ENCODE measurements around the gene TSSK3. TPM values are rescaled to one million over a fixed set of nuclear protein-coding genes. Genes with fewer than 3 reads are reported as not detected.
A peak's percentile ranks its signal among the peaks of the same experiment; 100 is the strongest.
"Not testable (repeated sequence)": the region's sequence is repeated elsewhere in the genome, so short reads cannot be mapped to it uniquely, and the experiment has no call there.

The TSSK3 gene
- total RNA-seq, 1 experiment from 2014 or later: 1.6 TPM

- H3T11ph ChIP-seq (ENCODE audit: low read length): no peak overlapping the region
- H3K27ac ChIP-seq (ENCODE audit: insufficient read length, low read depth, low read length): no peak overlapping the region
- Mint-ChIP-seq H3K9me3 (peaks cover 9 to 10% of the 10 kb centered on the region in 2 experiments), H3K36me3 (ENCODE audit: insufficient read depth in 1 of 3, low read depth in 3 of 3) (peaks cover 6 to 25% (median 9%) of the 10 kb centered on the region in 3 experiments), H3K4me3 (peak overlapping the region in 1 of 2 experiments; percentile 1; a peak in 1 of 5 replicates), H3K27ac (peak overlapping the region in 2 of 3 experiments; percentile 2 to 17; a peak in 1 of 7 replicates), H3K4me1 (peaks cover 16 to 18% of the 10 kb centered on the region in 2 experiments), H3K27me3 (ENCODE audit: low read depth) (peaks cover 23% of the 10 kb centered on the region)
- H2BK15ac ChIP-seq (ENCODE audit: low read depth, low read length): no peak overlapping the region
- H3K56ac ChIP-seq (ENCODE audit: insufficient read length, low read depth, low read length): no peak overlapping the region
- TF ChIP-seq CTCF (conservative IDR thresholded peaks at IDR 0.05): no peak
- H3K14ac ChIP-seq (ENCODE audit: insufficient read depth, low read length): no peak overlapping the region
- peaks cover 3% of the 10 kb centered on the region; the same call in 1 of the 2 replicates for H3K27me3 ChIP-seq (ENCODE audit: insufficient read depth, low read length)
- no peaks in the 10 kb centered on the region for H3K9me3 ChIP-seq (ENCODE audit: control insufficient read depth, low read depth, low read length)
- no peak overlapping the region for H2AFZ ChIP-seq (ENCODE audit: low read length)
- no peak overlapping the region for H2BK120ac ChIP-seq (ENCODE audit: low read depth, low read length, poor library complexity, severe bottlenecking)
- peaks cover 7% of the 10 kb centered on the region for H3K23me2 ChIP-seq (ENCODE audit: insufficient read length, low read depth, low read length, poor library complexity, severe bottlenecking)
- H2AK5ac ChIP-seq (ENCODE audit: insufficient read length, low read length): no peak overlapping the region
- no peaks in the 10 kb centered on the region for H3K4me1 ChIP-seq (ENCODE audit: insufficient read depth, low read length)
- no peak for DNase-seq
- H3K79me2 ChIP-seq (ENCODE audit: insufficient read depth, low read length): no peaks in the 10 kb centered on the region
- H3K18ac ChIP-seq (ENCODE audit: insufficient read length, low read depth, low read length): no peak overlapping the region
- no peaks in the 10 kb centered on the region for H3K79me1 ChIP-seq (ENCODE audit: insufficient read depth, low read depth, low read length, poor library complexity, severe bottlenecking)
- no peak overlapping the region for H2BK12ac ChIP-seq (ENCODE audit: insufficient read length, low read depth, low read length)
- no peaks in the 10 kb centered on the region for H4K20me1 ChIP-seq (ENCODE audit: control insufficient read depth, insufficient read depth, insufficient read length)
- no peak overlapping the region for H4K91ac ChIP-seq (ENCODE audit: insufficient read length, low read depth, low read length)
- H3K23ac ChIP-seq (ENCODE audit: insufficient read length, low read depth, low read length): no peak overlapping the region
- H3K4me2 ChIP-seq (ENCODE audit: insufficient read depth, insufficient read length, low read length): no peak overlapping the region
- H3K9ac ChIP-seq (ENCODE audit: extremely low read depth, insufficient read length, low read length): no peak overlapping the region
- H4K8ac ChIP-seq (replicated peaks; ENCODE audit: insufficient read length, low read depth, low read length): no peak overlapping the region
- no peak overlapping the region for H2BK5ac ChIP-seq (ENCODE audit: insufficient read length, low read length)
- no peak overlapping the region for H4K5ac ChIP-seq (ENCODE audit: insufficient read length, low read depth, low read length)
- H3K4ac ChIP-seq (ENCODE audit: low read depth, low read length): no peak overlapping the region
- H2BK20ac ChIP-seq (ENCODE audit: low read depth, low read length, poor library complexity, severe bottlenecking): no peak overlapping the region
- WGBS (ENCODE audit: extremely low coverage, insufficient read length, low lambda C conversion rate): no CpG with 5 or more reads among the region's 2 CpGs
Measured at GRCh38 chr1:32353886-32354570, 8.3 kb upstream of the TSSK3 start.

- not testable (repeated sequence) for H3T11ph ChIP-seq (ENCODE audit: low read length); H3K9me3 Mint-ChIP-seq; H3K23me2 ChIP-seq (ENCODE audit: insufficient read length, low read depth, low read length, poor library complexity, severe bottlenecking); H3K14ac ChIP-seq (ENCODE audit: insufficient read depth, low read length); H3K18ac ChIP-seq (ENCODE audit: insufficient read length, low read depth, low read length); H2BK5ac ChIP-seq (ENCODE audit: insufficient read length, low read length); H2BK20ac ChIP-seq (ENCODE audit: low read depth, low read length, poor library complexity, severe bottlenecking); H4K8ac ChIP-seq (replicated peaks; ENCODE audit: insufficient read length, low read depth, low read length); H3K56ac ChIP-seq (ENCODE audit: insufficient read length, low read depth, low read length); H4K20me1 ChIP-seq (ENCODE audit: control insufficient read depth, insufficient read depth, insufficient read length); H2AFZ ChIP-seq (ENCODE audit: low read length); H3K79me1 ChIP-seq (ENCODE audit: insufficient read depth, low read depth, low read length, poor library complexity, severe bottlenecking); H4K5ac ChIP-seq (ENCODE audit: insufficient read length, low read depth, low read length); H2BK15ac ChIP-seq (ENCODE audit: low read depth, low read length); H3K27ac ChIP-seq (ENCODE audit: insufficient read length, low read depth, low read length); H3K27me3 ChIP-seq (ENCODE audit: insufficient read depth, low read length); H4K91ac ChIP-seq (ENCODE audit: insufficient read length, low read depth, low read length); H3K79me2 ChIP-seq (ENCODE audit: insufficient read depth, low read length); H3K27ac Mint-ChIP-seq; H3K4me2 ChIP-seq (ENCODE audit: insufficient read depth, insufficient read length, low read length); H2BK12ac ChIP-seq (ENCODE audit: insufficient read length, low read depth, low read length); H3K4ac ChIP-seq (ENCODE audit: low read depth, low read length); H3K9ac ChIP-seq (ENCODE audit: extremely low read depth, insufficient read length, low read length); H2AK5ac ChIP-seq (ENCODE audit: insufficient read length, low read length); H3K9me3 ChIP-seq (ENCODE audit: control insufficient read depth, low read depth, low read length); H3K23ac ChIP-seq (ENCODE audit: insufficient read length, low read depth, low read length); H3K4me1 ChIP-seq (ENCODE audit: insufficient read depth, low read length); DNase-seq; H3K4me3 Mint-ChIP-seq; H2BK120ac ChIP-seq (ENCODE audit: low read depth, low read length, poor library complexity, severe bottlenecking)
- Mint-ChIP-seq H3K36me3 (ENCODE audit: insufficient read depth in 1 of 3, low read depth in 3 of 3) (peaks cover 6 to 21% (median 9%) of the 10 kb centered on the region in 3 experiments; a peak in 6 of 7 replicates), H3K27me3 (ENCODE audit: low read depth) (peaks cover 20% of the 10 kb centered on the region), H3K4me1 (peaks cover 16 to 18% of the 10 kb centered on the region in 2 experiments)
- no CpG with 5 or more reads among the region's 6 CpGs for WGBS (ENCODE audit: extremely low coverage, insufficient read length, low lambda C conversion rate)
Measured at GRCh38 chr1:32355778-32356177, 6.6 kb upstream of the TSSK3 start.

Data from H9 (cell line).